Activated CD4-positive, alpha-beta T cell treated with anti-CD3 and anti-CD28 coated beads for 4 hours (primary cell): Measurements from ENCODE around the gene RPL27A.
"Not testable (repeated sequence)": the region's sequence is repeated elsewhere in the genome, so short reads cannot be mapped to it uniquely, and the experiment has no call there.

ENCODE experiments used
- DNase-seq, 2 donors: peaks; one replicate each; pipeline ENCODE4 v3.0.0-alpha.2; 2020

Gene RPL27A

DNA sequence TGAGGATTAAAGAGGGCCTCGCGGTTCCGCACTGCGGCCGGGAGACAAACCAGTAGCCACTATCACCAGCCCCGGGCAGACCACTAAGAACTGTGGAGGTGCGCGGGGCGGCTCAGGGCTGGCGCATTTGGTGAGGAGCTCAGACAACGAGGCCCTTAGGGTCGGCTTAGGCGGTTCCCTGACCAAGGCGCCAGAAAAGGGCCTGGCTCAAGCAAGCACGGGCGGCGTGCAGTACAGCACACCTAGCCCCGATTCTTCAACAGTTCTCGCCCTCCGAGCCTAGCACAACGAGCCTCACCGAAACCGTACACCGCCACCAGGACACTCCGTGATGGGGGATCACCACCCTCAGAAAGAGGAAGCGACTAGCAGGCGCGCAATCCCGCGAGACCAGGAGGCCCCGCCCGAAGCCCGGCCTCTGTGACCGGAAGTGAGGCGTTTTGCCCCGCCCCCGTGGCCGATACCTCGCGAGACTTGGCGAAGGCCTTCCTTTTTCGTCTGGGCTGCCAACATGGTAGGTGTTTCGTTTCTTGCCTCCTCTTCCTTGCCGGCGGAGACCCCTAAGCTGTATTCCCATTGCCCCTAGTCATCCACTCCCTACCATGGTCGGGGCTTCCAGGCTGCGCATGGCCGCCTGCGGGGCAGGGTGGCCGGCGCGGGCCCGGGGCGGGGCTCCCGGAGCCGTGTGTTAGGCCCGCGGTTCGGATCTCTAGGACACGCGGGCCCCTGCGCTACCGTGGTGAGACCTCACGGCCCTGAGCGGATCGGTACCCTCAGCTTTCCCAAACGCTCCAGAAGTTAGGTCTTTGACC, at the start of gene RPL27A, which contains the start of gene TRIM66:
Gene RPL27A, plus strand, starts transcription at position 490 of the 812 bp plus-strand sequence. Its CDS starts 22 bp downstream, at position 512.
Gene TRIM66, minus strand, starts transcription at position 363 of the 812 bp plus-strand sequence. CDS start 10,391 bp downstream, outside the sequence.
- DNase-seq: peak; percentile 98 to 100

DNA sequence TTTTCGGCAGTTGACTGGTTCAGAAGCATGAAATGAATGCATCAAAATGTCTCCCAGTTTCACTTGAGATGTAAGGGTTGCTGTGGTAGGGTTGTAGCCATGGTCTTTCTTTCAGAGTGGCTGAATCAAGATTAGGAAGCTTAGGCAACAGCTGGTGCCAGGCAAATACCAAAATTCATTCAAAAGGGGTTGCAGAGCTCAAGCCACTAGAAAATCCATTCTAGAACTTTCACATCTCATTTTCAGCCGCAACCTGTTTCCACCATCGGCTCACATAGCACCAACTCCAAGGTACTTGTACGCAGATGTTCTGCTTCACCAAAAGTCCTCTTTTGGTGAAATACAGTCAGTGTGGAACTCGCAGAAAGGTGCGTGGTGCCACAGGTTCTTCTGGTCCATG, 48.1 kb upstream of the RPL27A start:
- DNase-seq: no peak

DNA sequence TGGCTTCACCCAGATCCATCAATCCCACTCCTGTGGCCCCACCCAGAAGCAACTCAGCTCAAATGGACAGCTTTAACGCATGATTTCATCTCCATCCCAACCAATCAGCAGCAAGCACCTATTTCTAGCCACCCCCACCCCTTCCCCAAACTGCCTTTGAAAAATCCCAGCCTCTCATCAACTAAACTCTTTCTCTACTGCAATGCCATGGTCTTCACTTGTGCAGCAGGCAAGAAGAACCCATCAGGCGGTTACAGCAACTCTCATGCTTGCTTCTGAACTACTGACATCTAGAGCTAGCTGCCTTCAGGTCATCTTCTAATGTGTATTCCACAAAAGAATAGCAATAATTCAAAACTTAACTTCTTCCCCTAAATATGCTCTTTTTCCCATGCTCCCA, 46.5 kb upstream of the RPL27A start:
- DNase-seq: no peak

DNA sequence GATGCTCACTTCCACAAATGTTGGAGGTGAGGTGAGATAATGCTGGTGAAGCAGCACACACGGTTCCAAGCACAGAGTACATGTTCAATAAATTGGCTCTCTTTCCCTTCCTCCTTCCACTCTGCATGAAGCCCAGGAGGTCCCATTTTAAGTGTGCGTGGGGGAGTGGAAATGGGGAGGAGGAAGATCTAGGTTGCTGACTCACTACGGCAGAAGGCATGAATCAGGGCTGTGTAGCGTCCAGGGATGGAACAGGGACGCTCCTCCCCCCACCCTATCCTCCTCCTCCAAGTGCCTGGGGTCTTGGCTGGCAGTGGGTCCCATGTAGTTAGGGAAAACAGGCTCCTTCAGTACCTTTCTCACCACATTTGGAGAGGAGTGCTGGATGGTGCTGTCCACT, 44.3 kb upstream of the RPL27A start:
- no peak for DNase-seq

DNA sequence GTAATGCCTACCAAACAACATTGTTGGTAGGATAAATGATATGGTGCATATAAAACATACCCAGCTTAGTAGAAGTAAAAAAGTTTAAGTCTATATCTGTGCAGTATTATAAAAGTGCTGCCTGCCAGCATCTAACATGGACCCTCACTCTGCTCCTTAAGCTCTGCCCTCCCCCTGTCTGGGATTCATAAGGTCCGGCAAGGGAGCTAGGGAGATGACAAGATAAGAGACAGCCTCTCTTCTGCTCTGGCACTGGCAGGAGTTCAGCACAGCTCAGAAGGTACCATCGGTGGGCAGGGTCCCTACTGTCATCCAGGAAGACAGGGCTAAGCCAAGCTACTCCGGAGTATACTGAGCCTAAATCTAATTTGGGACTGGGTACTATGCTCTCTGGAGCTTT, 42.9 kb upstream of the RPL27A start:
- no peak for DNase-seq

DNA sequence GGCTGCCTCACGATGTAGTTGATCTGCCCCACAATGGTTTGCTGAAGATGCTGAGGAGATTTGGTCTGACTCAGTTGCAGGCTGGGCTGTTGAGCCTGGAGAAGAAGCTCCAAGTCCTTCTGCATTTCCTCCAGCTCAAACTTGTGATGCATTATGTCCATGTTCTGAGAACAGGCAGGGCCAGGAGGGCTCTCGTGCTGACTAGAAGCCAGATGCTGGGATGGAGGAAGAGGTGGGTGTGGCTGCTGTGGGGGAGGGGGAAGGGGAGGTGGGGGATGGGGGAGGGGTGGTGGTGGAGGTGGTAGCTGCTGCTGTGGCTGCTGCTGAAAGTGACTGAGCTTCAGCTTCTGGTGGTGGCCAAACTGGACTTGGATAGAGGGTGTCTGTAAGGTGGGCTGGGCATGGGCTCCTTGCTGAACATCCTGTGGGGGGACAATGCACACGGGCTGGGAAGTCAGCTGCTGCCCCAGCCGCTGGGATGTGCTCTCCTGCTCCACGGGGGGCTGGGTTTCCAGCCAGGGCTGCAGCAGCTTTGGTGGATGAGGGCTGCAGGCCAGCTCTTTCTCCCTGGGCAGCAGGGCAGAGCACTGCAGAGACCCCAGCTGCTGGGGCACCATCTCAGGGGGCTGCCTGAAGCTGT, 42.2 kb upstream of the RPL27A start:
- no peak for DNase-seq

DNA sequence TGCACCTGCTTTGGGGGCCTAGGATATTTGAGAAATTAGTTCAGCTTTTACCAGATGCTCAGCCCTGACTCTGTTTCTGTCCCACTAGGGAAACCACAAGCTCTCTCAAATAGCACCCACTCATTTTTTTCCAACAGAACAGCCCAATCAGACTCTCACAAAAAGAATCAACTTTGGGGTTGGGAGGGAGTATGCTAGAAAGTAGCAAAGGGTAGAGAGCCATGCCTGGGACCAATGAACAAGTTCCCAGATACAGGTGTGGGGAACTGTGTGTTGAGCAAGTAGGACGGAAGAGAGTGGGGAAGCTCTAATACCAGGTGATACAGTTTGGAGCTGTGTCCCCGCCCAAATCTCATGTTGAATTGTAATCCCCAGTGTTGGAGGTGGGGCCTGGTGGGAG, 41.3 kb upstream of the RPL27A start:
- DNase-seq: no peak

DNA sequence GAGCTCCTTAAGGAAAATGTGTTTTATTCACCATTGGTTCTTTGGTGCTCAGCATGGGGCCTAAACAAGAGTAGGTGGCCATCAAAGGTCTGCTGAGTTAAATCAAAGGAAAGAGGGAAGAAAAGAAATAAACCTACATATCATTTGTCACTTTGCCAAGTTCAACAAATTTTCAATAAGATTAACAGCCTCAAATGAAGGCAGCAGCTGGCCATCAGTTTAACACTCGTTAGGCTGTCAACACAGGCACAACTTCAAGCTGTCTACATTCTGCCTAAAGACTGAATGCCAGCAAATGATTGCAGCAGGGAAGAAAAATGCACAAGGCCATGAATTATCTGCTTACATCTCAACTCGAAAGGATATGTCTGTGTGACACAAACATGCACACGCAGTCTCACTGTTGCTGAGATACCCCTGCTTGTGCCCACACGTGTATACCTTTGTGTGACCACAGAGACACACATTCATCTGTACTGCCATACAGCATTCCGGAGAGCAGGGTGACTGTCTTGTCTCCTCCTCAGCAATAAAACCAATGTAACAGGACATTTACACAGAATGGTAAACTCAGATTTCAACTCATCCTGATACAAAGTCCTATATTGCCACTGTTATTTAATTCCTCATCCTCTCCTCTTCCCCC, 40.3 kb upstream of the RPL27A start:
- DNase-seq: no peak

DNA sequence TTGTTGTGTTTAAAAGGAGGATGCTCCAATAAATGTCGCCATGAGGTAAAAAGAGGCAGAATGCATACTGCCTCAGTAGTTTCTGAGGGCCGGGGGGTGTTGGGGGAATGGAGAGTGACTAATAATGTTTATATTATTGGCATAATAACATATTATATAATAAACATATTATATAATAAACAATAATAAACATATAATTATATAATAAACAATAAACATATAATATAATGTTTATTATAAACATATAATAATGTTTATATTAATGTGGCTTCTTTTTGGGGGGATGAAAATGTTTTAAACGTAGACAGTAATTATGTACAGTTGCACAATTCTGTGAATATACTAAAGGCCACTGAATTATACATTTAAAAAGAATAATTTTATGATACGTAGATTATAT, 35.7 kb upstream of the RPL27A start:
- no peak for DNase-seq

DNA sequence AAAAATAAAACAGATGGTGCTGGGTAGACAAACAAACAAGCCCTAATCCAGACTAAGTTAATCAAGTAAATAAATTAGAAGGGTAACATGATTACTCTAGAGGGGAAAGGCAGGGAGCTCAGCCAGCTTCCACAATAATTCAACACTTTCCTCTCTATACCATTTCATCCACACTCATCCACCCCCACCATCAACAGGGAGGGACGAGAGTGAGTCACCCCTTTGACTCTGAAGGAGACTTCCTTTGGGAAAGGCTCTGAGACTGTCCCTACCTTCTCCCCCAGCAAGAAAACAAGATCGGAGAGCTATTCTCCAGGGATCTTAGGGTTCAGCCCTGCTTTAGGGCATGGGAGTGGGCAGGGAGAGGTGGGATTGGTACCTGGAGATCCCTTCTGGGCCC, 33.2 kb upstream of the RPL27A start:
- no peak for DNase-seq

DNA sequence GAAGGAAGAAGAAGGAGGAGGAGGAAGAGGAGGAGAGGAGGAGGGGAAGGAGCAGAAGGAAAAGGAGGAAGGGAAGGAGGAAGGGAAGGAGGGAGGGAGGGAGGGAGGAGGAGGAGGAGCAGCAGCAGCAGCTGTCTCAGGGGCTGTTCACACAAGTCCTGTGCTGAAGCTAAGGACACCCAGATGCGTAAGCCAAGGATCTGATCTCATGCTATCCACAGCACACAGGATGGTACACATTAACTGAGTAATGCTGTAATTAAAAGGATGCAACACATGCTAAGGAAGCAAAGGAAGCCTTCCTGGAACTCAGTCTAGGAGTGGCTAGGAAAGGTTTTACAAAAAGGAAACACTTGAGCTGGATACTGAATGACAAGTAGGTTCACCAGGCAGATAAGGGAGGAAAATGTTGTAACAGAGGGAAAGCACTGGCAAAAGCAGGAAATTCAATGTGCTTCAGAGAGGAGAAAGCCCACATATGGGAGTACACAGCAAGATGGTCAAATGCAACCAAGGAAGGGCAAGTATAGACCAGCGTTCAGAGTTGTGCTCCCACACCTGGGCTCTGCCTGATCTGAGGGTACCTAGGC, 32.1 kb upstream of the RPL27A start:
- no peak for DNase-seq

DNA sequence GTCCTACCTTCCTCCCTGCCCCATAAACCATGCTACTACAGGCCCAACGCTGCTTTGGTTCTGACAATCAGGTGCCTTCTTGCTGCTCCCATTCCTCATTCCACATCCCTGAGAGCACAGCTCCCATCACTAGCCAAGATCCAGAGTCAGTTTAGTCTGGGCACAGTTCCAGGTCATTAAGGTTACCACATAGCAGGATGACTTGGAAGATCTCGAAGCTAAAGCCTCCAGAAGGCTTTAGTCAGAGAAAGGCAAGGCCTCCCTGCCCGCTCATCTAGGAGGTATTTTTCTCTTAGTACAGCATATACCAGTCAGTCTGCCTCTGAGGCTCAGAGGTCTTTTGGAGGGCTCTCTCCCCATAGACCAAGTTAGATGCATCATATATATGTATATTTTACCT, 30.5 kb upstream of the RPL27A start:
- no peak for DNase-seq

DNA sequence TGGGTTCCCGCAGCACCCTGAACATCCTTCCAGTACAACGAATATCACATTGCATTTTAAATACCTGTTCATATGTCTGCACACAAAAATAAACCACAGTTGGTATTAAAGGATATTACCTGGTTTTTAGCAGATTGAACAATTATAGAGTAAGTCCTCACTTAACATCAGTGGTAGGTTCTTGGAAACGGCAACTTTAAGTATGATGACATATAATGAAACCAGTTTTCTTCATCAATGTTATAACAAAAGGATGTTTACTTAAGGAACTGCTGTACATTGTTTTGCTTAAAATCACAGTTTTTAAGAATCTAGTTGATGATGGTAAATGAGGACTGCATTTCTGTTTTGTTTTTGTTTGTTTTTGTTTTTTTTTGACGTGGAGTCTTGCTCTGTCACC, 28.1 kb upstream of the RPL27A start:
- no peak for DNase-seq

DNA sequence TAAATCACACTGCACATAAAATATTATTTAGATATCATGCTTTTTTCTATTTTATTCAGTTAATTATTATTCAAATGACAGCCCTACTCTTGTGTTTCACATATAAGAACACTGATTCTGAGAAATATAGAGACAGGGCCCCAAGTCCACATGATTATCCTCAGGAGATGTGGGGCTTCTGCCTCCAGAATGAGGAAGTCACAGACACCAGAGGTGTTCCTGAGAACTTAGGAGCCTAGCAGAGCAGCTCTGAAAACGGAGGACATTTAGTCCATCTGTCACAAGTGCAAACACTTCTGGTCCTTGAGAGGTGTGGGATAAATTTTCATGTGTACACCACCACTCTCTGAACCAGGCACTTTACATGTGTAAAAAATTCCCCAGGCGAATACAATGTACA, 26.3 kb upstream of the RPL27A start:
- no peak for DNase-seq

DNA sequence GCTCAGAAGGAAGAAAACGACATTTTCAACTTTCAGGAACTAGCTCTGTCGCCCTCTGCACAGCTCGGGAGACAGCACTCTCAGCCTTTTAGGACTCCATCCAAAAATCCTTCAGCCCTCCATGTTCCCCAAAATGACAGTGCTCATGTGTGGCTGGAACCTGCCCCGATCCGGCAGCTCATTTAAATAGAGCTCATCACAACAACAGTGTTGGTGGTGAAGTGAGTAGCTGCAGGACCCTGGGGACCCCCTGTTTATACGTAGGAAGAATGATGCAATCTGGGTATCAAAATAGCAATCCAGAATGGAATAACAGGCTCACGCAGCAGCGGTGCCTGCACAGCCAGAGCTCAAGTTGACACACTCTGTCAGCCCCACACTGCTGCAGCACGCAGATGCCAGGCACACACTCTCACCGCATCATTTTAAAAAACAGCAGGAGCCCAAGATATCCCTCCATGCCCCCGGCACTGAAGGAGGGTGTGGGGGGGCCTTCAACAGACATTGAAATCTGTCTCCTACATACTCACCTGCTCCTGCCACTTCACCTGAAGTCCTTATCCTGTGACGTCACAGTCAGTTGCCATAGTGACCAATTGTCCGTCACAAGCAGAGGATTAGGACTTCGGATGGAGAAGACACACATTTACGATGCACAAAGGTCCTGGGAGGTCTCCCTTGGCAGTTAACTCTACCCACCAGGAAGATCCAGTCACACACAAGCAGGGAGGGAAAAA, 24.1 kb upstream of the RPL27A start:
- DNase-seq: no peak

DNA sequence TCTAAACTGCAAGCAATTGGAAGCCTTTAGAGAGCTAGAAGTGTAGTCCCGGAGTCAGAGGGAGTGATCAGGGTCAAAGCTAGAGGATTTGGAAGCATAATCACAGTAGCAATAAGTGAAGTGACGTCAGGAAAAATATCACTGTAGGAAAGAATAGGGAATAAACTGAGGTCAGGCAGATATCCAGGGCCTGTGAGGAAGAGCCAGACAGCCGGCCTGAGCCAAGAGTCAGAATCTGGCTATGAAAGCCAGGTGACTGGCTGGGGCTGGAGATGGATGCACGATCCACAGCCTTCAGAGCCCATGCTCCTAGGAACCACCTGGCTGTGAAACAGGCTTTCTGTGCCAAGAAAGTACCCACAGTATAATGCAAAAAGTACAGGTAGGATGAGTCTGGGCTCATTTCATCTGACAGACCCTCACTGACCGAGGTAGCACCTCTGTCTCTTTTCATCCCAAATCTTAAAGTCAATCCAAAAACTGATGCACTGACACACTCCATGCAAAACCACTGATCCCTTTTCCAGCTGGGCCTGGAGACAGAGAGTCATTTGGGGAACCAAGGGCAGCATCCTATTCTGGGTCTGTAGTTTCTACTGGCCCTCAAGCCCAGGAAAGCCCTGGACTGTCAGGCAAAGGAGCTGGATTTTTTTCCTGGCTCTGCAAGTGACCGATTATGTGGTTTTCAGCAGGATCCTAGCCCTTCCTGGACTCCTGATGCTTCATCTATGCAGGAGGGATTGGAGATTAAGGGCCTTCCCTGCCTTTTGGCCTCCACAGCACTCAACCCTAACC, 21.4 kb upstream of the RPL27A start:
- no peak for DNase-seq

DNA sequence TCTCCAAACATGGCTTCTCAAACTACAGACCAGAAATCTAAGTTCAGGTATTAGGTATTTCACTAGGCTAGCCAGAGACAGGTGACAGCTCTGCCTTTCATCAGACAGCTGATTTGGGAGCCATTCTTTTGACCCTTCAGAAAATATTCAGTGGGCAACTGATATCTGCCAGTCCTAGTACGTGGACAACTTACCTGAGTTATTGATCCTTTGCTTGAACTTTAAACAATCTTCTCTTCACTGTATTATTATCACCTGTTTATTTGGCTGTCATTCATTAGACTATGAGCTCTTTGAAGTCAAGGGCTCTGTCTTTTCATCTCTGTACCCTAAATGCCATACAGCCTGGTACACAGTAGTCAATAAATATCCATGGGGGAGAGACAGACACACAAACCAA, 17.4 kb upstream of the RPL27A start:
- DNase-seq: no peak

DNA sequence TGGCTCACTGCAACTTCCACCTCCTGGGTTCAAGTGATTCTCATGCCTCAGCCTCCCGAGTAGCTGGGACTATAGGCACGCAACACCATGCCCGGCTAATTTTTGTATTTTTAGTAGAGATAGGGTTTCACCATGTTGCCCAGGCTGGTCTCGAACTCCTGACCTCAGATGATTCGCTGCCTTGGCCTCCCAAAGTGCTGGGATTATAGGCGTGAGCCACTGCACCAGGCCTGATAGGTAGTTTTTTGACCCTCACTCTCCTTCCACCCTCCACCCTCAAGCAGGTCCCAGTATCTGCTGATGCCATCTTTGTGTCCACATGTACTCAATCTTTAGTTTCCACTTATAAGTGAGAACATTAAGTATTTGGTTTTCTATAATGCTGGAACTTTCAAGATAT, 12.5 kb upstream of the RPL27A start:
- not testable (repeated sequence) for DNase-seq

DNA sequence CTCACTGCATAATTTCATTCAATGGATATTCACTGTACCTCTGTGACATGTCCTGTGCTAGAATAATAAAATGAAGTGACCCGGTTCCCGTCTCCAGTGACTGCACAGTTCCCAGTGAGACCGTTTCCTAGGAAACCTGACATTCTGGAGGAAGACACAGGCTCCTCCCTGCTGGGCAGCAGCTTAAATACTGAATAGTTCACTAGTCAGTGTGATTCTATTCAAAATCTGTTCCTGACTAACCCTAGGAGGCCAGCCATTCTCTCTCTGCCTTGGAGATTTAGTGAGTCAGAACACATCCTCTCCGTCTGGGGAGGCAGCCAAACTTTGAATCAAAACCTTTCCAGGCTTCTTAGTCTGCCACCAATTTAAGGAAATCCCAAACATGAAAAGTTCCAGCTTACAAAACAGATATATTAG, 11.4 kb upstream of the RPL27A start:
- no peak for DNase-seq

DNA sequence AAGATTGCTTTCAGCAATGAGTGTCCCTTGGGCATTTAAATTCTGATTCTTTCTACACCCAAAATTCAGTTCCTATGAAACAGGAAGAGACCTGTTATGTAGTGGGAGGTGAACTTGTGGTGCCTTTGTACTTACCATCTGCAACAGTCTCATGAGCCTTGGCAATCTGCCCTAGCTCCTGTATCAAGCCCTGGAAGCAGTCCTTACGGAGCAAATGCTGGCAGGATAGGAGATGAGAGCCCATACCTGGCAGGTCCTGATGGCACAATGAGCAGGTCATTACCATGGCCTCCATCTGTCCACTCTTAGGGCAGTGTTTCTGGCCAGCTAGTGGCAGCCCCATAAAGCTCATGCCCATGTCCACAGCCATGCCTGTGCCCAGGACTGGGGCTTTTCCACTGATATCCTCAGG, 10.9 kb upstream of the RPL27A start:
- no peak for DNase-seq

DNA sequence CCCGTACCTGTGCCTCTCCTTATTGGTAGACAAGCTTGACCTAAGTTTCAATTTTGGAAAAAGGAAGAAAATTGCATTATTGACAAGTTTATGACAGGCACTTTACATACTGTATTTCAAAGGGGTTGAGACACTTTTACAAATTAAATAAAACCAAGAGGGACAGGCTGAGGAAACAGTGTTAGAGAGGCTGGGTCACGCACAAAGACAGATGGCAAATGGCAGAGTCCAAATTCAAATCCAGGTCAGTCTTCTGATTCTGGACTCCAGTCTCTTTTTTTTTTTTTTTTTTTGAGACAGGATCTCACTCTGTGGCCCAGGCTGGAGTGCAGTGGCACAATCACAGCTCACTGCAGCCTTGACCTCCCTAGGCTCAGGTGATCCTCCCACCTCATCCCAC, 10.2 kb upstream of the RPL27A start:
- no peak for DNase-seq

DNA sequence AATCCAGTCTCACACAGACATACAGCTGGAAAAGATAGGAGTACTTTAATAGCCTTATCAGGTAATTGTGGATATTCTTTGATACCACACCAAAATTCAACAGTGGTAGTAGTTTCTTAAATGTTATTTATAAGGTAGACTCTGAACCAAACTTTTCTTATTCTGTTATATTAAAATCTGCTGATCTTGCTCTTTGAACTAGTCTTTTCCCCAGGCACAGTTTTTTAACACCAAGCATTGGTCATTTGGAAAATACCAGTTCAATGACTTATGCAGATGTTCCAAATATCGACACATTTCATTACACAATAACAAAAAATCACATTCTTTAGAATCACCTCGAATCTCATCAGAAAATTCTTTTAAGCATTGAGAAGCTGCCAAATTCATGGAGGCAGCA, 7.7 kb upstream of the RPL27A start:
- no peak for DNase-seq
